ENCODE data around the gene UBE2F.
"Not testable (repeated sequence)": the region's sequence is repeated elsewhere in the genome, so short reads cannot be mapped to it uniquely, and the experiment has no call there.

Gene UBE2F

DNA sequence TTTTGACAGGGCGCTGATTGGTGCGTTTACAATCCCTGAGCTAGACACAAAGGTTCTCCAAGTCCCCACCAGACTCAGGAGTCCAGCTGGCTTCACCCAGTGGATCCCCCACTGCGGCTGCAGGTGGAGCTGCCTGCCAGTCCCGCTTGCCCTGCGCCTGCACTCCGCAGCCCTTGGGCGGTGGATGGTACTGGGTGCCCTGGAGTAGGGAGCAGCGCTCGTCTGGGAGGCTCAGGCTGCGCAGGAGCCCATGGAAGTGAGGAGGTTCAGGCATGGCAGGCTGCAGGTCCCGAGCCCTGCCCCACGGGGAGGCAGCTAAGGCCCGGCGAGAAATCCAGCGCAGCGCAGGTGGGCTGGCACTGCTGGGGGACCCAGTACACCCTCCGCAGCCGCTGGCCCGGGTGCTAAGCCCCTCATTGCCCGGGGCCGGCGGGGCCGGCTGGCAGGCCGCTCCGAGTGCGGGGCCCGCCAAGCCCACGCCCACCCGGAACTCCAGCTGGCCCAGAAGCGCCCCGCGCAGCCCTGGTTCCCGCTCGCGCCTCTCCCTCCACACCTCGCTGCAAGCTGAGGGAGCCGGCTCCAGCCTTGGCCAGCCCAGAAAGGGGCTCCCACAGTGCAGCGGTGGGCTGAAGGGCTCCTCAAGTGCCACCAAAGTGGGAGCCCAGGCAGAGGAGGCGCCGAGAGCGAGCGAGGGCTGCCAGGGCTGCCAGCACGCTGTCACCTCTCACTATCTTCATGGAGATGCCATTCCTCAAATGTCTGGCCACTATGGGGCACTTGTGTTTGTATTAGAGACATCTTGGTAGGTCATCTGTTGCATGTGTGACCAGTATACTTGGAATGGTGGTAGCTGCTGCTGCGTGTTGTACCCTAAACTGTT lies 91.1 kb downstream of the UBE2F start:
- not testable (repeated sequence) for DNase-seq

DNA sequence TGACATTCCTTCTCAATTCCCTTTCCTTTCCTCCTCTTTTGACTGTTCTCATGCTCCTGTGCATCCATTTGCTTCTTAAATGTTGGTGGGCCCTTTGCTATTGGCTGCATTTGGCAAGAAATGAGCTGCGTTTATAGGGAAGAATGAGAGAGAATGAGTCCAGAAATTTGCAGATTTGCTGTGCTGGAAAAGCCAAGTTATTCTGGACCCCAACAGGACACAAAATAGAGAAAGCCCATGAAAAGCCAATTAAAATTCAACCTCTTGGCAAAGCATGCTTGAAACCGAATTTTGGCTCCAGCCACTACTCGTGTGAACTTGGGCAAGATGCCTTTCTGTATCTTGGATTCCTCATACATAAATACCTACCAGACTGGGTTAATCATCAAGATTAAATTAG lies 92.7 kb downstream of the UBE2F start:
- no peak for DNase-seq

DNA sequence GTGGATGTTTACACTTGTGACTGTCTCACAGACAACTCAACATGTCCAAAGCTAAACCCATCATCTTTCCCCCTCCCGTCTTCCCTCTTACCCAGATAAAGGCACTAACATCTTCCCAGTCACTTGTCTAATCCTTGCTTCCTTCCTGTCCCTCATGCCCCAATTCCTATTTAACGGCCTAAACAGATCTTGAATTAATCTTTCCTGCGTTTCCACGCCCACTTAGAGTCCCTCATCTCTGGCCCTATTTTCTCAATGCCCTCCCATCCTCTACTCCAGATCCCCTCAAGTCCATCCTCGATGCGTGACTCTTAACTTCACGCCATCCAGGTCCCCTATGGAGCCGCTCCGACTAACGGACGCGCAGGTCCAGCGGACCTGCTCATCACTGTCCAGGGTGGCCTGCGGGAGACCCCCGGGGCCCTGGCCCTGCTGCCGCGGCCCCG lies 93.3 kb downstream of the UBE2F start:
- peak; percentile 67 for DNase-seq

DNA sequence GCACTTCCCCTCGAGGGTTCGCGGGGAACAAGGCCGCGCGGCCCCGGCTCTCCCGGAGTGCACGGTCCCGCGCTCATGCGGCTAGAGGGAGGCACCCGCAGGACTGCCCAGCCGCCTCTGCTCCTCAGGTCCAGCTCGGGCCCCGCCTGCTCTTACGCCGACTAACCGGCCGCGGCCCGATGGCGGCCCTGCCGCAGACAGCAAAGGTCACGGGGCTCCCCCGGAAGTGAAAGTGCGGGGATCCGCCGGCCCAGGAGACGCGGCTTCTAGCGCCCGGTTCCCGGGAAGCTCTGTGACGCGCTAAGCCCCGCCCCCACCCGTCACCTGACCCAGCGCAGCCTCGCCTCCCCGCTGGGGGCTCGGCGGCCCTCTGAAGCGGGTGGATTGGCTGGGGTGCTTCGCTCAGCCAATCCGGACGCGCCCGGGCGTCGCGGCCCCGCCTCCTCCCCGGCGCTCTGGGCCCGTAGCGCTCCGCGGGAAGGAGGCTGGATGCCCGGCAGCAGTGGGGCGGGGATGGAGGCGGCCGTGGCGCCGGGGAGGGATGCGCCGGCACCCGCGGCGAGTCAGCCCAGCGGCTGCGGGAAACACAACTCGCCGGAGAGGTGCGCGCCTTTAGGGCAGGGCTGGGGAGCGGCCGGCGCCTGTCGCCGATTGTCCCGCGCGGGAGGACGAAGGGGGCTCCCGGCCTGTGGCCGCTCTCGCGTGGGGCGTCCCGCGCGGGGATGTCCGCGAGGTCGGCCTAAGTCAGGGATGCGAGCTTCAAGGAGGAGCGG lies 93.9 kb downstream of the UBE2F start, which contains the start of gene SCLY:
TSS of gene SCLY (plus strand) at position 460 of the 773 bp plus-strand sequence. CDS start at position 514, 54 bp downstream.
- DNase-seq = peak; percentile 98

DNA sequence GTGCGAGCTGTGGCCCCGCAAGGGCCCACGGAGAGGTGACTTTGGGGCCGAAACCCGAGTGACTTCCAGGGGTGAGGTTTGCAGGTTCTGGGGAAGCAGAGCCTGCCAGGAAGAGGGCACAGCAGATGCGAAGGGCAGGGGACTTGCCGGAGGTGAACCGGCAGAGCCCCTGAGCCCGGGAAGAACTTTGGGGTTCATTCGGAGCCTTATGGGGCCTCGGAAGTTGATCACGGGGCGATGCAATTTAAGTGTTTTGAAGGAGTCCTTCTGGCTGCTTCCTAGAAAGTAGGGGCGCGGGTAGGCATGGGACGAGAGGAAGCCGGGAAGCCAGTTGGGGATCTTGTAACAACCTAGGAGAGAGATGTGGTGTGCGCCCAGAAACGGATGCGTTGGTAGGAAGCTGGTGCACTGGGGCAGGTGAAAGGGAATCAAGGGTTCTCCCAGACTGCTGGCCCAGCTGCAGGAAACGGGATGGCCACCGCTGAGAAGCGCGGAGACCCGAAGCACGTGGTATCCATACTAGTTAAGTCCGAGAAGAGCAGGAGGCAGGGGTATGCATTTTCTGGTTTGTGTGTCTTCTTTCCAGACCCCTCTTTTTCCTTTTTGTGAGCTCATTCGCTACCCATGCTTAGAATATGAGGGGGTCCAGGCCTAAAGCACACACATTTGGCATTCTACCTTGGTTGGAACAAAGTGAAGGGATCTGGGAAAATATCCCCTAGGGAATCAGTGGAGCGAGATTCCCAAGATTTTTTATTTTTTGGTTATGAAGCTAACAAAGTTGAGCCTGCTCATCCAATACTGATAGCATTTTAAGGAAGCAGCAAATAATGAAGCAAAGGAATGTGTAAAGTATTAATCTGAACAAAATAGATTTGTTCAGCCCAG lies 94.7 kb downstream of the UBE2F start:
- DNase-seq = peak; percentile 53

DNA sequence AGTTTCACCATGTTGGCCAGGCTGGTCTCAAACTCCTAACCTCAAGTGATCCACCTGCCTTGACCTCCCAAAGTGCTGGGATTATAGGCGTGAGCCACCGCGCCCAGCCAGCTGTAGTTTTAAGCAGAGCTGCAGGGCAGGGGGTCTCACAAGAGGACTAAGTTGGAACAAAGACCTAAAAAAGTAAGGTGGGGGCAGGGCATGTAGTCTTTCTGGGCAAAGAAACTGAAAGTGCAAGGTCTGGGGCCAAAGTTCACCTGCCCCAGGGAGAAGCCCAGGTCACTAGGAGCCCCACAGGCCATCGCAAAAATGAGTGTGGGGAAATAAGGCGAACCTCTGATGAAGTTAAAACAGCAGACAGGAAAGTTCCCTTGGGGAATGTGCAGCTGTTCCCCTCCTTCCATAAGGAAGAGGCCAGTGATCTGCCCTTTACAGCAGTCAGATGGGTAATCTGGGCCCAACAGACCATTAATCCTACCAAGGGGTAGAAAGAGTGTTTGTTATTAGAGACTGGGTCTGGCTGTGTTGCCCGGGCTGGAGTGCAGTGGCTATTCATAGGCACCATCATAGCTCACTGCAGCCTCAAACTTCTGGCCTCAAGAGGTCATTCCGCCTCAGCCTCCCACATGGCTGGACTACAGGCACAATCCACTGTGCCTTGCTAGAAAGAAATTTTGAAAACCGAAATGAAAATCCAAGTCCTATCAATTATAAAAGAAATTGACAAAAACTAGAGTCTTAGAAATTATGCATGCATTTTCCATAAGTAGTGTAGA lies 96.8 kb downstream of the UBE2F start:
- DNase-seq = no peak

DNA sequence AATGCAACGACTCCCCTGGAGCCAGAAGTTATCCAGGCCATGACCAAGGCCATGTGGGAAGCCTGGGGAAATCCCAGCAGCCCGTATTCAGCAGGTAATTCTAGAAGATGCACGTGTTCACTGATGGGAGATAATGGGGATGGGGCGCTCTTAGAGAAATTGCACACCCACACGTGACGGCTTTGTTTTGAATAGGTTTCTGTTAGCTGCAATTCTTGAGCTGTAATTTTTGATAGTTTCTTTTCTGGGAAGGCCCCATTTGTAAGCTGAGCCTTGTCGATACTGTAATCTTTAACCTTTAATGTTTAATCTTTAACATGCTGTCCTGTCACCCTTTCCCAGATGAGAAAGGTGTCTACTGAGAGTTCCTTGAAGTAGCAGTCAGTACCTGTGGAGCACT lies 97.6 kb downstream of the UBE2F start:
- no peak for DNase-seq

DNA sequence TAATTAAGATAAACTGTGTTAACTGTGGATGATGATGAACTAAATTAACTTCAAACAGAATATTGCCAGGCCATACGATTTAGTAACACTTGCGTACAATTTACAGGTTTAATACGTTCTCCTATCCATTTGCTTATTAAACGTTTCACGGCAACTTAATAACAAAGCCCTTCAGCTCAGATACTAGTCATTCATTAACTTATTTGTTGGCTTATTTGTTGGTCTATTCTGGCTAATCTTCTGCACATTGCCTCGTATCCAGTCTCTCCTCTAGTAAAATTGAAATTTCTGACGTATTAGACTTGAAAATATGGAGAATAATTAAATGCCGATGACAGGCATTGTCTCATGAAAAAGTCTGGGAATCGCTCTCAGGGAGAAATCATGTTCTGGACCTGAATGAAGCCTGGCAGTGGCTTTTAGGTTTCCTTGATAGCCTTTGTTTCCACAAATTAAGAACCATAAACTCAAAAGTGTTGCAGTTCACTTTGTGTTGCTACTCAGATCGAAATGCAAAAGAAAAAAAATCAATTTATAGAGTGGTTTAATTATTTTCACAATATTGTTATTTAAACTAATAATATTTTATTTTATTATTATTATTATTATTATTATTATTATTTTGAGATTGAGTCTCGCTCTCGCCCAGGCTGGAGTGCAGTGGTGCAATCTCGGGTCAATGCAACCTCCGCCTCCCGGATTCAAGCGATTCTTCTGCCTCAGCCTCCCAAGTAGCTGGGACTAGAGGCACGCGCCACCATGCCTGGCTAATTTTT lies 98.4 kb downstream of the UBE2F start:
- no peak for DNase-seq

DNA sequence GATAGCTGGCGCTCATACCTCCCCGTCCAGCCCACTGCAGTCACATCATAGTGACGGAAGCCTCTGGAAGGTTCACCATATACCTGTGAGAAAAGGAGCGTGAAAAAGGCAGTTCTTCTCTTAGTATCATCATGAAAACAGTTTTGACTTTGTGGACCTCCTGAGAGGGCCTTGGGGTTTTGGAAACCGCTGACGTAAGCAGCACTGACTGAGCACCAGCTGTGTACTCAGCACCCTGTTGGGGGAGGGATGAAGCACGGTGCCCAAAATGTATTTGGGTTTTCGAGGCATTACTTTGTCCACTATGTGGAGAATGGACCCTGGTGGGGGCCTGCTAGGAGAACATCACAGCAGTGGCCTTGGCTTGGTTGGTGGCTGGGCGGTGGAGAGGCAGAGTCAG lies 99.4 kb downstream of the UBE2F start:
- no peak for DNase-seq

DNA sequence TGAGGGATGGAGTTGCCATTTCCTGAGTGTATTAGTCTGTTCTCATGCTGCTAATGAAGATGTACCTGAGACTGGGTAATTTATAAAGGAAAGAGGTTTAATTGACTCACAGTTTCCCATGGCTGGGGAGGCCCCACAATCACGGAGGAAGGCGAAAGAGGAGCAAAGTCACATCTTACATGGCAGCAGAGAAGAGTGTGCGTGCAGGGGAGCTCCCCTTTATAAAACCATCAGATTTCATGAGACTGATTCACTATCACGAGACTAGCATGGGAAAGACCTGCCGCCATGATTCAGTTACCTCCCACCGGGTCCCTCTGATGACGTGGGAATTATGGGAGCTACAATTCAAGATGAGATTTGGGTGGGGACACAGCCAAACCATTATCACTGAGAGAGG lies 99.9 kb downstream of the UBE2F start:
- not testable (repeated sequence) for DNase-seq

DNA sequence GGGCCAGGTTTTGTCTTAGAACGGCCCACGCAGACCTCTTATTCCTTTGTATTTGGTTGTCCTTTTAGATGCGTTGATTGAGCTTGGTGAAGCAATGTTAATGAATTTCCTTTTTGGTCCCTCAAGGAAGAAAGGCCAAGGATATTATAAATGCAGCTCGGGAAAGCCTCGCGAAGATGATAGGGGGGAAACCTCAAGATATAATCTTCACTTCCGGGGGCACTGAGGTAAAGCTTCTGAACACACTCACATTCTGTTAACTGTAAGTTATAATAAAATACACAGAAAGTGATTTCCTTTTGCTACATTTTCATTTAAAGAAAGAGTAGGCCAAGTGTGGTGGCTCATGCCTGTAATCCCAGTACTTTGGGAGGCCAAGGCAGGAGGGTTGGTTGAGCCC lies 101.1 kb downstream of the UBE2F start:
- no peak for DNase-seq

DNA sequence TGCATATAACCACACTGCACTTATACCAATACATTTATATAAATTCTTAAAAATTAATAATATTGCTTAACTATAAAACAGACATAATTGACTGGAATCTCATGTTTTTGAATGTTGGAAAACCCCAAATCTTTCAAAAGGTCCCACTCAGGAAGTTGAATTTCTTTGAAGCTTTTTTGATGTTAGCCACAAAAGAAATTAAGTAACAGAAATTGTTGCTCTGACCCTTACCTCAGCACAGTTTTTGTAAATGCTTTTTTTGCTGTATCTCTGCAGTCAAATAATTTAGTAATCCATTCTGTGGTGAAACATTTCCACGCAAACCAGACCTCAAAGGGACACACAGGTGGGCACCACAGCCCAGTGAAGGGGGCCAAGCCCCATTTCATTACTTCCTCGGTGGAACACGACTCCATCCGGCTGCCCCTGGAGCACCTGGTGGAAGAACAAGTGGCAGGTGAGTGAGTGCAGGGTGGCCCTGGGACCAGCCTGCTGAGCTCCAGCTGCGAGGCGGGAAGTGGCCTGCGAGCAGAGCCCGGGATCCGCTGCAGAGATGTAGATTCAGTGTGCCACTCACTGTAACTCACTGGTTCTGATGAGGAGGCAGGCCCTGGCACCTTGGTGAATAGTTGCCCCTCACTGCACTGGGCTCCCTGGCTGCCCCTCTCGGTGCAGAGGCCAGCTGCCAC lies 102.4 kb downstream of the UBE2F start:
- DNase-seq = no peak

DNA sequence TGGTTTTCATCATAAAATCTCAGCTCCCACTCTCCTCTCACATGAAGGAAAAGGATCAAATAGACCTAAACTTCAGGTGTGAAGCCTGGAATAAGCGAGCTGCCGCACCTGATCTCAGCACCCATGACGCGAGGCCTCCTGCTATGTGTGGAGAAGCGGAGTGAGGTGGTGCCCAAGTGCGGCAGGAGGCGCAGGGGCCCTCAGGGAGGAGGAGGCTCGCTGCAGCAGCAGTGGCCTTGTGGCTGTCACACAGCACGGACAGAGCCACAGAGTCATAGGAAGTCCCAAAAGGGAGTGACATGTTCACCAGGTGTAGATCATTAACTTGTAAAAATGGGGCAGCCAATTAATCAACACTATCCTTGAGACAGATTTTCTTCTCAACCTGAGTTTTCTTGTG lies 103.1 kb downstream of the UBE2F start:
- no peak for DNase-seq

DNA sequence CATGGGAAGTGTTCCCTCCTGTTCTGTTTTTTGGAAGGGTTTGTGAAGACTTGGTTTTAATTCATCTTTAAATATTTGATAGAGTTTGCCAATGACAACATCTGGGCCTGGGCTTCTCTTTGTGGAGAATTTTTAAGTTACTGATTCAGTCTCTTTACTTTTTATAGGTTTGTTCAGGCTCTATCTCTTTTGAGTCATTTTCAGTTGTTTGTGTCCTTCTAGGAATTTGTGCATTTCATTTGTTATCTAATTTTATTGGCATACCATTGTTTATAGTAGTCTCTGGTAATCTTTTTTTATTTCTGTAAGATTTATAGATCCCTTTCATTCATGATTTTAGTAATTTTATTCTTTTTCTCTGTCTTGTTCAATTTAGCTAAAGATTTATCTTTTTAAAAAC lies 108.6 kb downstream of the UBE2F start:
- no peak for DNase-seq

DNA sequence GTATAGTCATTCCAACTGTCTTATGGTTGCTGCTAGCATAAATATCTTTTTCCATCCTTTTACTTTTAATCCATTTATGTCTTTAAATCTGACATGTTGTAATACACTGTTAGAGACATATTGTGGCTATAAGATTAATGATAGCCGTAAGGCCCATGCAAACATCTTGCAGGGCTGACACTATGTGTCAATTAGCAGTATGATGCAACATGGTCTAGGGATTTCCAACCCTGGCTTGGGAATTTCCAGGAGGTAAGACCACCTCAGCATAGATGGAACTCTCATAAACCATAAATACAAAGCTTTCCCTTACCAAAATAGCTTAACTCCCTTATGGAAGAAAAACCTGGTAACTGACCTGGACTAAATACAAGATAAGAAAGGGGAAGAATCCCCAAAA lies 110.5 kb downstream of the UBE2F start:
- DNase-seq = peak; percentile 31

DNA sequence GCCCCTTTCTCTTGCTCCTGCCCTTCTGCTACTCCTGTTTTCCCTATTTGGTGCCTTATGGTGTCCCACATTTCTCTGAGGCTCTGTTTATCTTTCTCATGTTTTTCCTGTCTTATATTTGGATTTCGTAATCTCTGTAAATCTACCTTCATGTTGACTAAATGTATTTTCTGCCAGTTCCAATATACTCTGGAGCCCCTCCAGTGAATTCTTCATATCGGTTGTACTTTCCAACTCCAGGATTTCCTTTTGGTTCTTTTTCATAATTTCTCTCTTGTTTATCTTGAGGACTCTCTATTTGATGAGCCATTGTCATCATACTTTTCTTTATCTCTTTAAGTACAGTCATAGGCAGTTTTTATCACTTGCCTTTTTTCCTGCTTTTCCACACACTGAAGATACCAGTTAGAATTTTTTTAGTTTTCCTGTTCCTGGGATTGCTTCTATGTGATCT lies 113.1 kb downstream of the UBE2F start:
- no peak for DNase-seq

DNA sequence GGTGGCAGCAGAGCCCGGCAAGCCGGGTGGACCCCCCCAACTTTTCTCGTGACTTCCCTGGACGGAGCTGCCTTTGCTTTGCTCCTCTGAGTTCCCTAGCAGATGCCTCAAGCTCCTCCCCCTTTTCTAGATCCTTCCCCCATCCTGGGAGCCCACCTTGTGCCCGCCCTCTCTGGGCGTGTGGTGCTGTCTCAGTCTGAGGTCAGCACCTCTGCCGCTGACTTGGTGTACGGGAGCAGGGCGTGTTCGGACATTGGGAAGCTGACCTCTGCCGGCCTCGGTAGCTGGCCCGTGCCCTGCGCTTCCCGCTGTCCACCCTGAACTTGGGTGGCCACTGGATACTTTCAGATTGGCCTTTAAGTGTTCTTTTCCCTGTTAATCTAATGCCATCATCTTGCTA lies 113.7 kb downstream of the UBE2F start:
- no peak for DNase-seq

DNA sequence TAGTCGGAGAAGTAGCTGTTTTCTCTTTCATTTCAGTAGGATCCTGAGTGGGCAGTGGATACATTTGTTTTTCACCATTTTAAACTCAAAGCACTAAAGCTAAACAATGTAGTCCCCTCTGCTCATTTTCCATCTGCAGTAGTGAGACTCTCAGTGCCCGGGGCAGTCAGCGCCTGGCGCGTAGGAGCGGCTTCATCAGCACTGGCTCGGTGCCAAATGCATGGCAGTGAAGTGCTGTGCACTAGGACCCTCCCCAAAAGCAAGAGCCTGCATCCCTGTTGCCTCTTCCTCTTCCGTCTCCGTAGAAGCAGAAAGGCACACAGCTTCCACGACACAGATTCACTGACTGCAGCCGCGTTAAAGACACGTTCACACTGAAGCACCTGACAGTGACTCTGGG lies 114.3 kb downstream of the UBE2F start:
- no peak for DNase-seq

DNA sequence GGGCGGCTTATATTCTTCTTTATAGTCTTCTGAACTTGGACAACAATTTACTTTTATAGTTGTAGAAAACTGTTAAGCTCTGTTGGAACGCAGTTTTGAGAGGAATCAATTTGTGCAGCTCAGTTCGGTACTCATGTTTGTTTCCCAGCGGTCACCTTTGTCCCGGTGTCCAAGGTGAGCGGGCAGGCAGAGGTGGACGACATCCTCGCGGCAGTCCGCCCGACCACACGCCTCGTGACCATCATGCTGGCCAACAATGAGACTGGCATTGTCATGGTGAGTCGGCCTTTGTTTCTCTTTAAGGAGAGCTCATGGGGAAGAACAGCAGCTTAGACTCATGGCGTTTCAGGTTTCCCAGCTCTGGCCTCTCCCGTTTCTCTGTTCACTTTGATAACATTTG lies 114.7 kb downstream of the UBE2F start:
- no peak for DNase-seq

DNA sequence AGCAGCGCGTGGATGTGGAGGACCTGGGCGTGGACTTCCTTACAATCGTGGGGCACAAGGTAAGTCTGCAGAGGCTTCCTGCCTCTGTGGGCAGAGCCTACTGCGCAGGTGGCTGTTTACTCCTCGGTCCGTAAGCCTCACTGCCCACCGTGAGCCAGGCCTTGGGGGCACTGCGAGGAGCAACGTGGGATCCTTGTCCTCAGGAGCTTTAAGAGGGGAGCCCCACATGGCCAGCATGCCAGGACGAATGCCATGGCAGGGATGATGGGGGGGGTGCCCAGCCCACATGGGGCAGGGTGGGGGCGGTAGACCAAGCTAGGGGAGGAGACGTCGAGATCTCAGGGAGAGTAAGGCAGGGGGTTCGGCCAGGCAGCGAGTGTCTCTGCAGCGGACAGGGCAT lies 115.3 kb downstream of the UBE2F start:
- DNase-seq = no peak

DNA sequence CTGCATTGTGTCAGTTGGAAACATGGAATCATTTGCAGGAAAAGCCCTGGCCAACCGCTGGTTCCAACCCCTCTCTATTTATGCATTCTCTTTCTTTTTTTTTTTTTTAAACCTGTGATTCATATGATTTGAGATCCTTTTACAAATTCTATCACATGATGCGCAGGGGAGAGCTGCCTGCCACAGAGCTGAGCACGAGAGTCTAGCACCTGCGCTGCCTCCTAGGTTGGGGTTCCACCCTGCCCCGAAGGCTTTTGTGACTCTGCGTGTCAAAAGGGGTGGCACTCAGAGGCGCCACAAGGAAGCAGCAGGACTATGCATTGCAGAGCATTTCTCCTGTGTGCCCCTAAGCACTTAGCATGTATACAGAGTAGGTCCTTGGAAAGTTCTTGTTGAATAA lies 116.0 kb downstream of the UBE2F start:
- no peak for DNase-seq

Data from OCI-M1 (cell line).